Neuron (in vitro differentiated cells): ENCODE measurements around the gene AMD1.
"Not testable (repeated sequence)": the region's sequence is repeated elsewhere in the genome, so short reads cannot be mapped to it uniquely, and the experiment has no call there.

Source experiments
- H2AFZ ChIP-seq: one replicate; pipeline ENCODE4 v1.6.1; 2013; ENCODE audit warnings: low read depth, mild to moderate bottlenecking, inconsistent platforms, low read length, moderate library complexity
- H3K27me3 ChIP-seq: one replicate; pipeline ENCODE4 v1.6.1; 2013; ENCODE audit warnings: low read length; ENCODE audit not compliant: insufficient read depth
- H3K36me3 ChIP-seq: one replicate; pipeline ENCODE4 v1.6.1; 2013; ENCODE audit warnings: low read length; ENCODE audit not compliant: insufficient read depth
- H3K4me1 ChIP-seq: one replicate; pipeline ENCODE4 v1.6.1; 2013; ENCODE audit warnings: low read length; ENCODE audit not compliant: insufficient read depth
- H3K4me3 ChIP-seq: 2 replicates; pipeline ENCODE4 v1.5.1; 2013; ENCODE audit warnings: mild to moderate bottlenecking, low read length, moderate library complexity
- H3K9me3 ChIP-seq: one replicate; pipeline ENCODE4 v1.6.1; 2013; ENCODE audit warnings: low read length

Gene AMD1

DNA sequence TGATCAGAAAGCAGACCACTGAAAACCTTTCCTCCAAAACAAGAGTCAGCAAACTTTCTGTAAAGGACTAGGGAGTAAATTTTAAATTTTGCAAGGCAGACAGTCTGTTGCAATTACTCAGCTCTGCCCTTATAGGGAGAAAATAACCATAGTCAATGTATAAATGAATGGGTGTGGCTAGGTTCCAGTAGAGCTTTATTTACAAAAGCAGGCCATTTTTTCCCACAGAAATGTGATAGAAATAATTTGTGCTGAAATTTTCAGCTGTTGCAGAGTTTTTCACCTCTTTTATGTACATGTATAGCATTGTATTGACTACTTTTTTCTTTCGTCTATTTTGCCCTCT, 7.7 kb downstream of the AMD1 start:
- H2AFZ ChIP-seq: no peak overlapping the region
- no peak overlapping the region for H3K4me3 ChIP-seq
- H3K27me3 ChIP-seq: no peaks in the 10 kb centered on the region
- peaks cover 2% of the 10 kb centered on the region for H3K9me3 ChIP-seq
- peaks cover 10% of the 10 kb centered on the region for H3K4me1 ChIP-seq
- peaks cover 2% of the 10 kb centered on the region for H3K36me3 ChIP-seq

DNA sequence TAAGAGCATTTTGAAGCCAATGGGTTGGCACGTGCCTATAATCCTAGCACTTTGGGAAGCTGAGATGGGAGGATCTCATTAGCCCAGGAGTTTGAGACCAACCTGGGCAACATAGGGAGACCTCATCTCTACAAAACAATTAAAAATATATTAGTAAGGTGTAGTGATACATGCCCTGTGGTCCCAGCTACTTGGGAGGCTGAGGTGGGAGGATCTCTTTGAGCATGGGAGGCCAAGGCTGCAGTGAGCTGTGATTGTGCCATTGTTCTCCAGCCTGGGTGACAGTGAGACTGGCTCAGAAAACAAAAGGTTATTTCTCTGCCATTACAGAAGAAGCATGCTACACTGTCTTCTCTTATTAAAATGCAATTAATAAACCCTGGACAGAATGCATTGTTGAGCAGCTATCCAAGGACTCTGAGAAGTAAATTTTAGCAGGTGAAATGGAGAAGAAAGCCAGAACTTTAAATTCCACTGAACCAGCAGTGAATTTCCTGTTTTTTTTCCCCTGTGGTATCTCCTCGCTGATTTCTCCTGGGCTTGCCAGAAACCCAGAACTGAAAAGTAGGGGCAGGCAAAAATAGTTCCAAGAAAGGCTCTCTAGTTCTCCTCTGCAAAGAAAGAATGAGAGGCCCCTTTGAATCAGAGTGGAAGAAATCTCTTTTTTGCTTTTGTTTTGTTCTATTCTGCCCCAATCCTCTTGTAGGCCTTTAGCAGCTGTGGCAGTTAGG, 8.4 kb downstream of the AMD1 start:
- Histone ChIP-seq H3K36me3 (peaks cover 2% of the 10 kb centered on the region), H2AFZ (no peak overlapping the region), H3K9me3 (peaks cover 2% of the 10 kb centered on the region), H3K4me1 (peaks cover 5% of the 10 kb centered on the region), H3K4me3 (no peak overlapping the region), H3K27me3 (no peaks in the 10 kb centered on the region)

DNA sequence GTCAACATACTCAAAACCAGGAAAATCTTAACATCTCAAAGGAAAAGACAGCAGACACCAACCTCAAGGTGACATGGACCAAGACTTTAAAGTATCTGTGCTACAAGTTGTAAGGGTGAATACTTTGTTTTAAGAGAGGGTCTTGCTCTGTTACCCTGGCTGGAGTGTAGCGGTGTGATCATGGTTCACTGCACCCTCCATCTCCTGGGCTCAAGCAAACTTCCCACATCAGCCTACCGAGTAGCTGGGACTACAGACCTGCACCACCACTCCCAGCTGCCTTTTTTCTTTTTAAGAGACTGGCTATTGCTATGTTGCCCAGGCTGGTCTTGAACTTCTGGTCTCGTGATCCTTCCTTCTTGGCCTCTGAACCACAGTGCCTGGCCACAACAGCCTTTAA, 9.7 kb downstream of the AMD1 start:
- H3K4me1 ChIP-seq: no peaks in the 10 kb centered on the region
- H2AFZ ChIP-seq: no peak overlapping the region
- H3K27me3 ChIP-seq: no peaks in the 10 kb centered on the region
- H3K36me3 ChIP-seq: peaks cover 12% of the 10 kb centered on the region
- H3K9me3 ChIP-seq: peaks cover 2% of the 10 kb centered on the region
- no peak overlapping the region for H3K4me3 ChIP-seq

DNA sequence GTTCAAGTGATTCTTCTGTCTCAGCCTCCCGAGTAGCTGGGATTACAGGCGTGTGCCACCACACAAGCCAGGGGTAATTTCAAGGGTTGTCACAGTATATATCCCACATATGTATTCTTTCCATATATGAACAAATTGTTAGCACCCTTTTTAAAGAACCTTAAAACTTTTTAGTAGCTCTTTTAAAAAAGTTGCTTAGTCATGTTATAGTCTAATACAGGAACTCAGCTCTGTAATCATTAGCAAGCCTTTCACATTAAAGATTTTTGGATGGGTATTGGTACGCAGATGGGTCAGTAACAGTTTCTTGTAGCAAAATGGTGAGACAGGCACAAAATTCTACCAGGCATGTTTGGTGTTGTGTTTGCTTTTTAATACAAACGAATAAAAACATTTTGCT, 10.9 kb downstream of the AMD1 start:
- Histone ChIP-seq H3K27me3 (no peaks in the 10 kb centered on the region), H3K4me1 (no peaks in the 10 kb centered on the region), H3K9me3 (peaks cover 2% of the 10 kb centered on the region), H3K4me3 (no peak overlapping the region), H3K36me3 (peaks cover 20% of the 10 kb centered on the region), H2AFZ (no peak overlapping the region)

DNA sequence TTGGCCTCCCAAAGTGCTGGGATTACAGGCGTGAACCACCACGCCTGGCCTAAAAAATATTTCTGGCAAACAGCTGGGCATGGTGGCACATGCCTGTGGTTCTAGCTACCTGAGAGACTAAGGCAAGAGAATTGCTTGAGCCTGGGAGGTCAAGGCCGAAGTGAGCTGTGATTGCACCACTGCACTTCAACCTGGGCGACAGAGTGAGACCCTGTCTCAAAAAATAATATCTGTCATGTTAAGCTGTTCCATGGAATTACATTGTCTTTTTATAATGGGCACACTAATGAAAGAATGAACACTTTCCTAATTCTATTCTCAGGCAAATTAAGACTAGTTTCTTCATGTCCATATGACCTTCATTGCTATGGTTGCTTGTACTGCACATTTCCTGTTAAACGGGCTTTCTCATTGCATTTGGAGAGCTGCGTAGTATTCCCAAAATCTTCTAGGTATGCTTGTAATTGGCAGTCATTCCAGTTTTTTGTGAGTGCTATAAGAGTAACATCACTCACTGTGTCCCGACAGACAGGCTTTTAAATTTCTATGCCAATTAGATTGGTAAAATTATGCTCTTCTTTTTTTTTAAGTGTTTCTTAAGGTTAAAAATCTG, 12.1 kb downstream of the AMD1 start:
- Histone ChIP-seq H2AFZ (no peak overlapping the region), H3K9me3 (peaks cover 2% of the 10 kb centered on the region), H3K4me3 (no peak overlapping the region), H3K27me3 (no peaks in the 10 kb centered on the region), H3K36me3 (peaks cover 31% of the 10 kb centered on the region), H3K4me1 (no peaks in the 10 kb centered on the region)

DNA sequence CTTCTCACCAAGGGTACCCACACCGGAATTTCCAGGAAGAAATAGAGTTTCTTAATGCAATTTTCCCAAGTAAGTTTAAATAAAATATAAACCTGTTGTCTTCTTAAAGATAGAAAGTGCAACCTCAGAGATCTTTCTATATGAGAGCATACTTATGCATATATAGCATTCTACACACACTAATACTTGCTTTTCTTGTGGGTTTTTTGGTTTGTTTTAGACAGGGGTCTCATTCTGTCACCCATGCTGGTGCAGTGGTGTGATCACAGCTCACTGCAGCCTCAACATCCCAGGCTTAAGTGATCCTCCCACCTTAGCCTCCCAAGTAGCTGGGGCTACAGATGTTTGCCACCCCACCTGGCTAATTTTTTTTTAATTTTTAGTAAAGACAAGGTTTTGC, 15.7 kb downstream of the AMD1 start:
- H3K9me3 ChIP-seq: no peaks in the 10 kb centered on the region
- no peak overlapping the region for H2AFZ ChIP-seq
- peaks cover 64% of the 10 kb centered on the region for H3K36me3 ChIP-seq
- H3K4me1 ChIP-seq: no peaks in the 10 kb centered on the region
- H3K4me3 ChIP-seq: no peak overlapping the region
- no peaks in the 10 kb centered on the region for H3K27me3 ChIP-seq

DNA sequence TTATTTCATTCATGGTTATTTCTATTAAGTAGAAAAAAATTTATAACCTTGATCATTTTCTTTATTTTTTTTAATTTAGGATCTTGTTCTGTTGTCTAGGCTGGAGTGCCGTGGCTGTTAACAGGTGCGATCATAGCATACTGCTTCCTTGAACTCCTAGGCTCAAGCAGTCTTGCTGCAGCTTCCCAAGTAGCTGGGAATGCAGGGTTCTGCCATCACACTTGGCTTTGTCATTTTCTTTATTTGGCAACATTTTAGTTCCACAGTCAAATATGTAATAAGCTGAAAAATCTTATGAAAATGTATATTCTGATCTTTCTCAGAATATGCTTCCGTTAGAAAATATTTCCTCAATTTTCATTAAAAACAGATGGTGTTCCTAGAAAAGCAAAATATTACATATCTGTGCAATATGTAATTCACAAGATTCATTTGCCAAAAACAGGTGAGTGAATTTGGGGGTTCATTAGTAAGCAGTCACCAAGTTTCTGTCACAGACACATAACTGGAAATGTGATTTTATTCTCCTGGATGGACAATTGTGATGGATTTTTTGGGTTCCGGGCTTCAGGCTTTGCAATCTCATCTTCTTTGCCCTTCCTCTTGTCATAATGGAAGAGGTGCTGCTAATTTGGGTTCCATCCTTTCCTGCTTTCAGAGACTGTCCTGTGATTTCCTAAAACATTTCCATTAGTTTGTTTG, 21.5 kb downstream of the AMD1 start:
- no peaks in the 10 kb centered on the region for H3K4me1 ChIP-seq
- no peak overlapping the region for H2AFZ ChIP-seq
- no peaks in the 10 kb centered on the region for H3K27me3 ChIP-seq
- no peaks in the 10 kb centered on the region for H3K9me3 ChIP-seq
- no peak overlapping the region for H3K4me3 ChIP-seq
- H3K36me3 ChIP-seq: peaks cover 63% of the 10 kb centered on the region

DNA sequence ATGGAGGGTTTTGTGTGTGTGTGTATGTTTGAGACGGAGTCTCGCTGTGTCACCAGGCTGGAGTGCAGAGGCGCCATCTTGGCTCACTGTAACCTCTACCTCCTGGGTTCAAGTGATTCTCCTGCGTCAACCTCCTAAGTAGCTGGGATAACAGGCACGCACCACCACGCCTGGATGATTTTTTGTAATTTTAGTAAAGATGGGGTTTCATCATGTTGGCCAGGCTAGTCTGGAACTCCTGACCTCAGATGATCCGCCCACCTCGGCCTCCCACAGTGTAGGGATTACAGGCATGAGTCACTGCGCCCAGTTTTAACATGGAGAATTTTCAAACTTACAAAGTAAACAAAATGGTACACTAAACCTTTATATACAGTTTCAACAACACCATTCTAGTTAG, 22.8 kb downstream of the AMD1 start:
- no peaks in the 10 kb centered on the region for H3K27me3 ChIP-seq
- H3K9me3 ChIP-seq: no peaks in the 10 kb centered on the region
- peaks cover 49% of the 10 kb centered on the region for H3K36me3 ChIP-seq
- no peak overlapping the region for H2AFZ ChIP-seq
- no peak overlapping the region for H3K4me3 ChIP-seq
- no peaks in the 10 kb centered on the region for H3K4me1 ChIP-seq

DNA sequence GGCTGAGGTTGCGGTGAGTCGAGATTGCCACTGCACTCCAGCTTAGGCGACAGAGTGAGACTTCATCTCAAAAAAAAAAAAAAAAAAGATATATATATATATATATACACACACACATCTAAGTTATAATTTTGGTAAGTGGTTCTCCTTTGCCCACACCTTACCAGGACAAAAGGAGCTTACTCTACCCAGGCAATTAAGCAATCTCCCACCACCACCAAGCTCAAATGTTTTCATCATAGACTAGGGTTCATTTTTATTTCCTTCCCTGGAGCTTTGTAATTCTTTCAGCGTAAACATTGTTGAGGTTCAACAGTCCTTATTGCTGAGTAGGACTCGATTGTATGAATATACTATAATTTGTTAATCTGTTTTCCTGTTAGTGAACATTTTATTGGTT, 23.5 kb downstream of the AMD1 start:
- peaks cover 42% of the 10 kb centered on the region for H3K36me3 ChIP-seq
- H3K27me3 ChIP-seq: no peaks in the 10 kb centered on the region

DNA sequence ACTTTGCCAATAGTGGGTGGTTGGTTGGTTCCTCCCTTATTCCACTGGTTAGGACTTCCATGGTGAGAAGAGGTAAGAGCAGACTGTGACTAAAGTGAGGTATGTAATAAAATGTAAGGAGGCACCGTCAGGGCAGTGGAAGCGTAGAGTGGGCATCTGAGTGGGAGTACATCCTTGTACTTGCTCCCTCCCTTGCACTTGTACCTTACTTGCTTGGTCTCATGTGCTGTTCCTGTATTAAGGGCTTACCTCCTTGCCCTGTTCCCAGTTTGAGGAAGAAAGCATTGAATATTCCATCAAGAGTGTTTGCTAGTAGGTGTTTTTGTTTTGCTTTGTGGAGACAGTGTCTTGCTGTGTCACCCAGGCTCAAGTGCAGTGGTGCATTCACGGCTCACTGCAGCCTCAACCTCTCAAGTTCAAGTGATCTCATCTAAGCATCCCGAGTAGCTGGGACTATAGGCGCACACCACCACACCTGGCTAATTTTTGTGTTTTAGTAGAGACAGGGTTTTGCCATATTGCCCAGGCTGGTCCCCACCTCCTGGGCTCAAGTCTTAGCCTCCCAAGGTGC, 25.5 kb downstream of the AMD1 start:
- H3K36me3 ChIP-seq: peaks cover 25% of the 10 kb centered on the region
- no peaks in the 10 kb centered on the region for H3K27me3 ChIP-seq
- peaks cover 6% of the 10 kb centered on the region for H3K9me3 ChIP-seq
- H2AFZ ChIP-seq: no peak overlapping the region
- H3K4me1 ChIP-seq: no peaks in the 10 kb centered on the region
- H3K4me3 ChIP-seq: no peak overlapping the region

More for the DNA sequence above, 23.5 kb downstream of the AMD1 start:
- Histone ChIP-seq H3K9me3 (no peaks in the 10 kb centered on the region), H3K4me3 (no peak overlapping the region), H2AFZ (no peak overlapping the region), H3K4me1 (no peaks in the 10 kb centered on the region)

DNA sequence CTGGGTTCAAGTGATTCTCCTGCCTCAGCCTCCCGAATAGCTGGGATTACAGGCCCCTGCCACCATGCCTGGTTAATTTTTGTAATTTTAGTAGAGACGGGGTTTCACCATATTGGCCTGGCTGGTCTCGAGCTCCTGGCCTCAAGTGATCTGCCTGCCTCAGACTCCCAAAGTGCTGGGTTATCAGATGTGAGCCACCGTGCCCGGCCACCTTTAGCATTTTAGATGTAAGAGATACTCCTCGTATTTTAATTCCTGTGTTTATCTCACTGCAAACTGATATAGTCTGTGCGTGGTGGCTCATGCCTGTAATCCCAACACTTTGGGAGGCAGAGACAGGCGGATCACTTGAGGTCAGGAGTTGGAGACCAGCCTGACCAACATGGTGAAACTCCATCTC, 27.0 kb downstream of the AMD1 start:
- H3K9me3 ChIP-seq, H3K4me1 ChIP-seq, H3K27me3 ChIP-seq, H3K4me3 ChIP-seq, H2AFZ ChIP-seq: not testable (repeated sequence)
- H3K36me3 ChIP-seq: peaks cover 10% of the 10 kb centered on the region

DNA sequence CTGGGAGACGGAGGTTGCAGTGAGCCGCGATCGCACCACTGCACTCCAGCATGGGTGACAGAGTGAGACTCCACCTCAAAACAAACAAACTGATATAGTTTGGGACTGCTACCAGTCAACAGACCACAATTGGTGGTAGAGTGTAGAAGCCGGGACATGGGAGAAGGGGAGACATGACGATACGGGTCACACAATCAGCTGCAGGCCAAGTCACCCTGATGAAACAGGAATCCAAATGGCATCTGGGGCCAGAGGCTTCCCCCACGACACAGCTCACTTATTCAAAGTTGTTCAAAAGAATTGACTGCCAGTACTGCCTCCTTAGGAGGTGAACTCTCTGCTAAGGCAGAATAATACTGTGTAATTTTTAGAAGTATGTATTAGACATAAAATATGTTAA, 27.5 kb downstream of the AMD1 start:
- H2AFZ ChIP-seq: no peak overlapping the region
- H3K4me3 ChIP-seq: no peak overlapping the region
- peaks cover 5% of the 10 kb centered on the region for H3K36me3 ChIP-seq
- no peaks in the 10 kb centered on the region for H3K4me1 ChIP-seq
- no peaks in the 10 kb centered on the region for H3K27me3 ChIP-seq
- H3K9me3 ChIP-seq: peaks cover 6% of the 10 kb centered on the region

DNA sequence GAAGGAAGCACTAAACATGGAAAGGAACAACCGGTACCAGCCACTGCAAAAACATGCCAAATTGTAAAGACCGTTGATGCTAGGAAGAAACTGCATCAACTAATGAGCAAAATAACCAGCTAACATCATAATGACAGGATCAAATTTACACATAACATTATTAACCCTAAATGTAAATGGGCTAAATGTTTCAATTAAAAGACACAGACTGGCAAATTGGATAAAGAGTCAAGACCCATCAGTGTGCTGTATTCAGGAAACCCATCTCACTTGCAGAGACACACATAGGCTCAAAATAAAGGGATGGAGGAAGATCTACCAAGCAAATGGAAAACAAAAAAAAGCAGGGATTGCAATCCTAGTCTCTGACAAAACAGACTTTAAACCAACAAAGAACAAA, 31.7 kb downstream of the AMD1 start:
- H3K4me3 ChIP-seq, H2AFZ ChIP-seq, H3K36me3 ChIP-seq, H3K27me3 ChIP-seq, H3K4me1 ChIP-seq, H3K9me3 ChIP-seq: not testable (repeated sequence)
